ENCODE measurements around the gene GPR55. TPM values are rescaled to one million over a fixed set of nuclear protein-coding genes. Genes with fewer than 3 reads are reported as not detected.
A peak's percentile ranks its signal among the peaks of the same experiment; 100 is the strongest.

Gene GPR55
- total RNA-seq, 1 experiment from 2014 or later: not detected

GRCh38 chr2:230865766-230866755 lies 59.0 kb downstream of the GPR55 start:
- Mint-ChIP-seq H3K27ac (peak overlapping the region; percentile 96), H3K4me3 (peak overlapping the region; percentile 88), H3K36me3 (no peaks in the 10 kb centered on the region), H3K4me1 (peaks cover 77% of the 10 kb centered on the region), H3K9me3 (no peaks in the 10 kb centered on the region), H3K27me3 (ENCODE audit: low read depth) (no peaks in the 10 kb centered on the region; the same call in 1 of the 2 replicates)
- POLR2A ChIA-PET: interaction anchor here (0.5 to 1.5 kb wide), 3 partner anchors 11 to 1530 kb away, joined by 3 read pairs; partner anchors contain the start of gene NCL
- ATAC-seq (no peak), DNase-seq (ENCODE audit: low spot score) (peak; percentile 50)
- CTCF ChIA-PET: interaction anchor here (0.5 to 4.3 kb wide), 10 partner anchors 11 to 534 kb away, joined by 3 to 40 read pairs (median 6); no protein-coding TSS in a partner anchor
- TF ChIP-seq ARID4B (CRISPR knock-in tag; IDR thresholded peaks at IDR 0.05; ENCODE audit: borderline replicate concordance) (no peak), ZBTB43 (CRISPR knock-in tag; IDR thresholded peaks at IDR 0.05) (no peak), ZNF219 (CRISPR knock-in tag; IDR thresholded peaks at IDR 0.05; ENCODE audit: borderline replicate concordance) (no peak), OVOL2 (CRISPR knock-in tag; IDR thresholded peaks at IDR 0.05; ENCODE audit: borderline replicate concordance) (no peak), FOXP4 (CRISPR knock-in tag; IDR thresholded peaks at IDR 0.05) (no peak), NR1H2 (CRISPR knock-in tag; IDR thresholded peaks at IDR 0.05) (no peak), CTCF (IDR thresholded peaks at IDR 0.05) (no peak), ETV6 (CRISPR knock-in tag; IDR thresholded peaks at IDR 0.05) (no peak), ZNF396 (CRISPR knock-in tag; IDR thresholded peaks at IDR 0.05; ENCODE audit: borderline replicate concordance) (no peak), ZNF532 (CRISPR knock-in tag; IDR thresholded peaks at IDR 0.05; ENCODE audit: borderline replicate concordance) (no peak), MYBL2 (CRISPR knock-in tag; IDR thresholded peaks at IDR 0.05) (no peak), RORB (CRISPR knock-in tag; IDR thresholded peaks at IDR 0.05) (no peak), ZNF263 (CRISPR knock-in tag; IDR thresholded peaks at IDR 0.05; ENCODE audit: low read depth) (no peak), ZMAT4 (CRISPR knock-in tag; IDR thresholded peaks at IDR 0.05) (no peak)

Measured in WTC11 (cell line).